Endodermal cell (in vitro differentiated cells): Measurements from ENCODE around the gene TRMT1L. TPM values are rescaled to one million over a fixed set of nuclear protein-coding genes. Genes with fewer than 3 reads are reported as not detected.

ENCODE experiments used
- DNase-seq: peaks from one replicate; pipeline ENCODE4 v3.0.0-alpha.2; 2017
- H3K27ac ChIP-seq: 2 replicates; pipeline ENCODE4 v1.5.1; 2013; ENCODE audit warnings: mild to moderate bottlenecking, low read depth, low read length, moderate library complexity
- H3K27me3 ChIP-seq: 2 replicates; pipeline ENCODE4 v1.6.1; 2013; ENCODE audit warnings: mild to moderate bottlenecking, low read length, moderate library complexity; ENCODE audit not compliant: insufficient read depth, control insufficient read depth, poor library complexity, severe bottlenecking
- H3K36me3 ChIP-seq: 2 replicates; pipeline ENCODE4 v1.7.0; 2013; ENCODE audit warnings: mild to moderate bottlenecking, low read length, moderate library complexity; ENCODE audit not compliant: control insufficient read depth, insufficient read depth
- H3K4me1 ChIP-seq: one replicate; pipeline ENCODE4 v1.7.0; 2013; ENCODE audit warnings: low read length; ENCODE audit not compliant: control insufficient read depth, insufficient read depth
- H3K4me3 ChIP-seq: 2 replicates; pipeline ENCODE4 v1.5.1; 2013; ENCODE audit warnings: mild to moderate bottlenecking, low read length, moderate library complexity
- H3K9ac ChIP-seq: 2 replicates; pipeline ENCODE4 v1.6.1; 2013; ENCODE audit warnings: mild to moderate bottlenecking, low read length, moderate library complexity; ENCODE audit not compliant: poor library complexity, severe bottlenecking; ENCODE audit errors: extremely low read depth
- H3K9me3 ChIP-seq: 2 replicates; pipeline ENCODE4 v1.6.1; 2013; ENCODE audit warnings: mild to moderate bottlenecking, low read length, moderate library complexity; ENCODE audit not compliant: control insufficient read depth
- H3K27ac Mint-ChIP-seq: 2 replicates; pipeline ENCODE4 v1.8.0; 2020; ENCODE audit warnings: mixed read lengths
- H3K27me3 Mint-ChIP-seq: 2 replicates; pipeline ENCODE4 v1.8.0; 2021; ENCODE audit warnings: mild to moderate bottlenecking, mixed read lengths; ENCODE audit not compliant: insufficient read depth
- H3K36me3 Mint-ChIP-seq: 2 replicates; pipeline ENCODE4 v1.8.0; 2020; ENCODE audit warnings: low read depth, mixed read lengths
- H3K4me1 Mint-ChIP-seq: 2 replicates; pipeline ENCODE4 v1.8.0; 2020; ENCODE audit warnings: mixed read lengths
- H3K4me3 Mint-ChIP-seq: 2 replicates; pipeline ENCODE4 v1.8.0; 2020; ENCODE audit warnings: mild to moderate bottlenecking, moderate library complexity, mixed read lengths
- H3K9me3 Mint-ChIP-seq: 2 replicates; pipeline ENCODE4 v1.8.0; 2020; ENCODE audit warnings: mild to moderate bottlenecking, mixed read lengths
- WGBS, 2 experiments: methylation state at CpG; one replicate each; pipeline versions ENCODE4 v1.1.5 to v1.1.7; 2013; ENCODE audit warnings: missing lambda C conversion rate in 2 of 2, mixed read lengths in 1 of 2; ENCODE audit not compliant: insufficient coverage in 1 of 2, insufficient read length in 1 of 2; 5-methylcytosine and 5-hydroxymethylcytosine counted together
- total RNA-seq, 2 donors: library from RNA; stranded (reverse); fragmentation: NEBNext Ultra II Directional in 1 of 2; extraction: Animal tissue kit (Norgen Biotek cat#: 25700) in 1 of 2; gene quantifications; 2 replicates in 1 of 2; 3 replicates in 1 of 2; pipeline ENCODE4 v1.2.1, GENCODE V29; 2021
- TF ChIP-seq, protein P1 (sequence below): fragments of 200-600 bp; sonication (generic); conservative IDR thresholded peaks from 2 replicates; pipeline ENCODE4 v1.5.0; 2021; ENCODE audit warnings: antibody characterized with exemption, mild to moderate bottlenecking

TRMT1L gene
- total RNA-seq, 2 donors from 2014 or later, result 23.8 to 33.4 TPM

- no peaks in the 10 kb centered on the region for H3K4me1 ChIP-seq
- H3K27me3 ChIP-seq, result no peaks in the 10 kb centered on the region
- Mint-ChIP-seq H3K9me3 (peaks cover 20% of the 10 kb centered on the region), H3K36me3 (peaks cover 58% of the 10 kb centered on the region), H3K4me3 (no peak overlapping the region), H3K4me1 (no peaks in the 10 kb centered on the region), H3K27ac (no peak overlapping the region), H3K27me3 (no peaks in the 10 kb centered on the region)
- H3K27ac ChIP-seq, result no peak overlapping the region
- no peak for DNase-seq
- H3K9me3 ChIP-seq, result peaks cover 11% of the 10 kb centered on the region
- no peak overlapping the region for H3K4me3 ChIP-seq
- 91% methylated on average over 1 of the region's 1 CpG; no CpG with 5 or more reads in 1 of the 2 experiments for WGBS, 2 experiments
- no peak overlapping the region for H3K9ac ChIP-seq
- TF ChIP-seq, protein P1, sequence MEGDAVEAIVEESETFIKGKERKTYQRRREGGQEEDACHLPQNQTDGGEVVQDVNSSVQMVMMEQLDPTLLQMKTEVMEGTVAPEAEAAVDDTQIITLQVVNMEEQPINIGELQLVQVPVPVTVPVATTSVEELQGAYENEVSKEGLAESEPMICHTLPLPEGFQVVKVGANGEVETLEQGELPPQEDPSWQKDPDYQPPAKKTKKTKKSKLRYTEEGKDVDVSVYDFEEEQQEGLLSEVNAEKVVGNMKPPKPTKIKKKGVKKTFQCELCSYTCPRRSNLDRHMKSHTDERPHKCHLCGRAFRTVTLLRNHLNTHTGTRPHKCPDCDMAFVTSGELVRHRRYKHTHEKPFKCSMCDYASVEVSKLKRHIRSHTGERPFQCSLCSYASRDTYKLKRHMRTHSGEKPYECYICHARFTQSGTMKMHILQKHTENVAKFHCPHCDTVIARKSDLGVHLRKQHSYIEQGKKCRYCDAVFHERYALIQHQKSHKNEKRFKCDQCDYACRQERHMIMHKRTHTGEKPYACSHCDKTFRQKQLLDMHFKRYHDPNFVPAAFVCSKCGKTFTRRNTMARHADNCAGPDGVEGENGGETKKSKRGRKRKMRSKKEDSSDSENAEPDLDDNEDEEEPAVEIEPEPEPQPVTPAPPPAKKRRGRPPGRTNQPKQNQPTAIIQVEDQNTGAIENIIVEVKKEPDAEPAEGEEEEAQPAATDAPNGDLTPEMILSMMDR, result no peak
- peaks cover 16% of the 10 kb centered on the region for H3K36me3 ChIP-seq
These were observed 37.0 kb upstream of the TRMT1L start for GRCh38 chr1:185193756-185194155.

DNA sequence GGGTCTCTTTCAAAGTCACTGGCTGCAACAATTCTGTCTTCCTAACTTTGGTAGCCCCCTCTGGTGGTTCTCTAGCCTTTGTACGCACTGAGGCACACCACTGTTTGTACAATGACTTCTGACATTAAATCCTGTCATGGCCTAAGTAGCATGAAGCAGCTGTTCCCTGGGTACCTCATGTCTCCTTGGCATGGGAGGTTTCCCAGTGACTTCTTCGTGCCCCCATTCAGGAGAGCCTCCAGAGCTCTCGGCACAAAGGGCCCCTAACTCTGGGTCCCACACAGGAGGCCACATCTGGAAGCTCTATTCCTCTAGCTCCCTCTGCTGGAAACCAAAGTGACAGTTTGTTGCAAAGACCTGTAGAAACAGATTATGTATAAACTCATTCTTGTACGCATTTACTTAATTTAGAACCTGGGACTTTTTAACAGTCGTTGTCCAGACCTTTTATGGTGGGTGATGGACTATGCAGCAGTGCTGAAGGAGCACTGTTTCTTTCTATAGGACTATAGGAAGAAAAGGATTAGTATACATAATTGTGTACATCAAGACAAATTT, 13.6 kb upstream of the TRMT1L start:
- WGBS, 2 experiments, result 30 to 42% methylated on average over 4 to 5 of the region's 5 CpGs
- no peaks in the 10 kb centered on the region for H3K9me3 ChIP-seq
- Mint-ChIP-seq H3K36me3 (peaks cover 9% of the 10 kb centered on the region), H3K9me3 (no peaks in the 10 kb centered on the region), H3K4me1 (no peaks in the 10 kb centered on the region), H3K27me3 (no peaks in the 10 kb centered on the region), H3K27ac (peak overlapping the region; percentile 72), H3K4me3 (no peak overlapping the region)
- TF ChIP-seq, protein P1, result peak; percentile 92
- H3K4me3 ChIP-seq, result no peak overlapping the region
- H3K27ac ChIP-seq, result no peak overlapping the region
- peaks cover 10% of the 10 kb centered on the region for H3K36me3 ChIP-seq
- no peaks in the 10 kb centered on the region for H3K27me3 ChIP-seq
- no peaks in the 10 kb centered on the region for H3K4me1 ChIP-seq
- peak; percentile 85 for DNase-seq
- H3K9ac ChIP-seq, result no peak overlapping the region

- DNase-seq, result no peak
- Histone ChIP-seq H3K27ac (no peak overlapping the region), H3K4me3 (no peak overlapping the region), H3K36me3 (peaks cover 16% of the 10 kb centered on the region), H3K4me1 (no peaks in the 10 kb centered on the region), H3K9me3 (no peaks in the 10 kb centered on the region), H3K27me3 (no peaks in the 10 kb centered on the region), H3K9ac (no peak overlapping the region)
- TF ChIP-seq, protein P1, result no peak
- no peak overlapping the region for H3K4me3 Mint-ChIP-seq
- no peaks in the 10 kb centered on the region for H3K27me3 Mint-ChIP-seq
- H3K4me1 Mint-ChIP-seq, result no peaks in the 10 kb centered on the region
- H3K9me3 Mint-ChIP-seq, result no peaks in the 10 kb centered on the region
- H3K36me3 Mint-ChIP-seq, result peaks cover 24% of the 10 kb centered on the region
- 100% methylated on average over 1 of the region's 1 CpG; no CpG with 5 or more reads in 1 of the 2 experiments for WGBS, 2 experiments
- H3K27ac Mint-ChIP-seq, result no peak overlapping the region
These were observed 9.4 kb upstream of the TRMT1L start for GRCh38 chr1:185166106-185166505.
